IPS-NIHi7 (cell line): ENCODE measurements around the gene TIMM9.
"Not testable (repeated sequence)": the region's sequence is repeated elsewhere in the genome, so short reads cannot be mapped to it uniquely, and the experiment has no call there.

Experiments
- DNase-seq: peaks from one replicate; pipeline ENCODE4 v3.0.0; 2012; ENCODE audit warnings: mixed read lengths; ENCODE audit errors: extremely low spot score

TIMM9 gene

DNA sequence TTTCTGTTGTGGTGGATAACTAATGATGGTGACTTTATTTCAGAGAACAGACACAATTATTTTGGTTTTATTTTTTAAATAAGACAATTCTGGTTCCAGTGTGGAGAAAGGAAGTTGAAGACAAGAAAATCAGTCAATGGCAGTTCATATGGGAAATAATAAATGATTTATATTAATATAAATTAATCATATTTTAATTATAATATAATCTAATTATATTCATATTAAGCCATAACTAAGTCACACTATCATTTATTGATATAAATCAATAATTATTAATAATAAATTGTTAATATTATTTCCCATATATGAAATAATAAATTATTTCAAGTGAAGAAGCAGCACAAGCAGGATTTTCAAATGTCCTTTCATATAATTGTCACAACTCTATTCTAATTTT is 28.8 kb downstream of the TIMM9 start:
- DNase-seq = no peak

DNA sequence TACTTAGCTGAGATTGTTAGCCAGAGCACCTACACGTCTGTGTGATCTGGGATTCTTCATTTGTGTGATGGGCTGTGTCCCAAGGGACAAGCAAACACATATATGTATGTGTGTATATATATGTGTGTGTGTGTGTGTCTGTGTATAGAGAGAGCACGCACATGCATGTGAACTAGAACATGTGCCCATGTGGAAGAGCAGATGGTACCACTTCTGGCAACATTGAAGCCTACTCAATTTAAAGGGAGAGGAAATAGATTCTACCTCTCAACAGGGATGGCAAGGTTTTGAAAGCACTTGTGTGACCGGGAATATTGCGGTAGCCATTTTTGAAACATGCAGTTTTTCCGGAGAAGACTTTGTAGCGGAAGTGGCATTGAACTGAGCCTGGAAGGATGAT is 30.2 kb downstream of the TIMM9 start:
- no peak for DNase-seq

DNA sequence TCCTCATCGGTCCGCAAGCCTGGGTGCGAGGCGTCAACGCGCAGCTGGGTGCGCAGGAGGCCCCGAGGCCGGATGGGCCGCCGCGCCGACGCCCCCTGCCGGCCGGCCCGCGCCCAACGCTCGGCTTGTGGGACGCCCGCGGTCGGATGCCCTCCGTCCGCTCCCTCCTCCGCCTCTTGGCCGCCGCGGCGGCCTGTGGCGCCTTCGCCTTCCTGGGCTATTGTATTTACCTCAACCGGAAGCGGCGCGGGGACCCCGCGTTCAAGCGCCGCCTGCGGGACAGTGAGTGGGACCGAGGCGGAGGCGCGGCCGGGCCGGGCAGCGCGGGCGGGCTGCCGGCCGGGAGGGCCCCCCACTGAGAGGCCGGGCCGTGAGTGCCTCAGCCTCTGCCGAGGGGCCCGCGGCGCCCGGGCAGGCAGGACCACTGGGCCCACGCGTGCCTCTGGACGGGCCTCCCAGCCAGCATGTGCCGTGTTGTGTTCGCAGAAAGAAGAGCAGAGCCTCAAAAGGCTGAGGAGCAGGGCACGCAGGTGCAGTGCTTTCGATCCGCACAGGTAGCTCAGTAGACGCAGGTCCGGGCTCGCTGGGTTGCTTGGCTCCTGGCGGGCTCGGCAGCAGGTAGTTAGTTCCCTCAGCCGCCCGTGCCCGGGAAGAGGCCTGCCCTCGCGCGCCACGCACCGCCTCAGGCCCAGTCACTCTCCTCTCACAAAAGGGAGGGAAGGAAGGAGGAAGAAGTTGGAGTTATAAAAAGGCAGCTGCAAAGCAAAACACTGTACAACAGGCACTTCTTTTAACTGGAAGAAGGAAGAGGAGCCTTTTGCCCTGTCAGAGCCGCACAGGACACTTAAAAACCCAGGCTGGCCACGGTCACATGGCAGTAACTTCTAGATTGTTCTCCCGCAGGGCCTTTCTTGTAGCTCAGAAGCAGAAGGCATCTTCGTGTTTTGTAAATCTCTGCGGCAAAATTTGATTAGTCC is 31.2 kb downstream of the TIMM9 start, which contains the start of gene TOMM20L:
TSS of gene TOMM20L (plus strand) at position 119 of the 977 bp plus-strand sequence. CDS start at position 147, 28 bp downstream.
- peak; percentile 93 for DNase-seq

DNA sequence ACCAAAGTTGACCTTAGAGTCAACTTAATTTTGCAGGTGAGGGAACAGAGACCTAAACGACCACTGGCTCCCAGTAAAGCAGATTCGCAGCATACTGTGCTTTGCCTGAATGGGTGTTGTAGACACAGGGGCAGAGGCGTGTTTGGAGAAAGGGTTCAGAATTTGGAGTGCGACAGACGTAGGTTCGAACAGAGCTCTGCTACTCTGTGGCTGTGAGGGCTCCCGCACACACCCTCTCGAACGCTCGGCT is 31.8 kb downstream of the TIMM9 start:
- DNase-seq = no peak

DNA sequence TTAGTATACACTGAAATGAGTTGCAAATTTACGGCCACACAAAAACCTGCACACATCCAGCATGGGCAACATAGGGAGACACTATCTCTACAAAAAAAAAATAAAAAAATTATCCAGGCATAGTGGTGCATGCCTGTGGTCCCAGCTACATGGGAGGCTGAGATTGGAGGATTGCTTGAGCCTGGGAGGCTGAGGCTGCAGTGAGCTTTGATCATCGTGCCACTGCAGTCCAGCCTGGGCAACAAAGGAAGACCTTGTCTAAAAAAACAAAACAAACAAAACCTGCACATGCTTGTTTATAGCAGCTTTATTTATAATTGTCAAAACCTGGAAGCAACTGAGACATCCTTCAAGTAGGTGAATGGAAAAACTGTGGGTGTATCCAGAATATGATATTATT is 36.5 kb downstream of the TIMM9 start:
- no peak for DNase-seq

DNA sequence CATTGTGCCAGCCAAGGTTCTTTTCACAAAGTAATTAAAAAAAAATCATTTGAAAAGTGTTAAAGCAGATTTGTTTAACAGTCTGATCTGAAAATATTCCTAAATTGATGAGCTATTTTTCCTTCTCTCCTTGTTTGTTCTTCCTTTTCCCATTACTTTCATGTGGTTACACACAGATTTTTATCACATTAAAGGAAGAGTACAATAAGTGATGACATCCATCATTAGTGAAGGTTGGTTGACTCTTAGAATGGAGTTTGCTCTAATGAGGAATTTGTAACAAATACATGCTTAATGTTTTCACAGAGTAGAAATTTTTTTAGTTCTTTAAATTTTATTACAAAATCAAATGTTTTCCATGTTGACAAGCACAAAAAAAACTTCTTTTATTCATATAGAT is 50.5 kb downstream of the TIMM9 start:
- DNase-seq = no peak

DNA sequence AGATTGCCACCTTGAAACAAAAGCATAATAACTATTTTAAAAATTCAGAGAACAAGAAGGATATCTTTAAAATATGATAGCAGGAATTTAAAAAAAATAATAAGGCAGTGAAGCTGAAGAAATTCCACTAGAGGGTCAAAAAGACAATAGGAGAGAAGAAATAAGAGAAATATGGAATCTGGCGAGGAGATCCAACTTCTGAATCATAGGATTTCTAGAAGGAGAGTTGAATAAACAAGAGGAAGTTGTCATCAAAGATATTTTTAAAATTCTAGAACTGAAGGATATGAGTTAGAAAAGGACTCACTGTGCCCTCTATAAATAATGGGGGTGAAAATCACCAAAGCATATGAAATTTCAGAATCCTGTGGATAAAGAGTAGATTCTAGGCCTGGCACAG is 58.4 kb downstream of the TIMM9 start:
- no peak for DNase-seq

DNA sequence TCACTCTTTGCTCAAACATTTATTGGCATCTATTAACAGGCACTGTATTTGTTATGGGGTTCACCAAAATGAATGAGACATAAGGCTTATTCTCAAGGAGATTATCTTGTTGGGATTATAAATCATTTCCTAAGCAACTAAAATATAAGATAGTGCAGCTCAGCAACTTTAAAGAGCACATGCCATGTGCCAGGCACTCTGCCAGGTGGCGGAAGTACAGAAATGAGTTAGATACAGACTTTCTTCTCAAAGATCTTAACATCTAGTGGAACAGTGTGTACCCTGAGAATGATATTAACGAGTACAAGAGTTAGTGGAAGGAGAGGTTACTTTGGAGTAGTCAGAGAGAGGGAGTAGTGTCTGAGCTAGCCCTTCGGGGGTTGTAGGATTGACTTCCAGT is 60.0 kb downstream of the TIMM9 start:
- DNase-seq = no peak

DNA sequence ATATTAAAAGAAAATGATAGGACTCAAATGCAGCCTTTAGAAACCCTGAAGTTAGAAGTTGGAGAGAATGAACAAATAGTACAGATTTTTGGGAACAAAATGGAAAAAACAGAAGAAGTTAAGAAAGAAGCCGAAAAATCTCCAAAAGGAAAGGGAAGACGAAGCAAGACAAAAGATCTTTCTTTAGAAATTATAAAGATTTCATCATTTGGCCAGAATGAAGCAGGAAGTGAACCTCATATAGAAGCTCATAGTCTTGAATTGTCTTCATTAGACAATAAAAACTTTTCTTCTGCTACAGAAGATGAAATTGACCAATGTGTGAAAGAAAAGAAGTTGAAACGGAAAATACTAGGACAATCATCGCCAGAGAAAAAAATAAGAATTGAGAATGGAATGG is 63.0 kb downstream of the TIMM9 start:
- no peak for DNase-seq

DNA sequence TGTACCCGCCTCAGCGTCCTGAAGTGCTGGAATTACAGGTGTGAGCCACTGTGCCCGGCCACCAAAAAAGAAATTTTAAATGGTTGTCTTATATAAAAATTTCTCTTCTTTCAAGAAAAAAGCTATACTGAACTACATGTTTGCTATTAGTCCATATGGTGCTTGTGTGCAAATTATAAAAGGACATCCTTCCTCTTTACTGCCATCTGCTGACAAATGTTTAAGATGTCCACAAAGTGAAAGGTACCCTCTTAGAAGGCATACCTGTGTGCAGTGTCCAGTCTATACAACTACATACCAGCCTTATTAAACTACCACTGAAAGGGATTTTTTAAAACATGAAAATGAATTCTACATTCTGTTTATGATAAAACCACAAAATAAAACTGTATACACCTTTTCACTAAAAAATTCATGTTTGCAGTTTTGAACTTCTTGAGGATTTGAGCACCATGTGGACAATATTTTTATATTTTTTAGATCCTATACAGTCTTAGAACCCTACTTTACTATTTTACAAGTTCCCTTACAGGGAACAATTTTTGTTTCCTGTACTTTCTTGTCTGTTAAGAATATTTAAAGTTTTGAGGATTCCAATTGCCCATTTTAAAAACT is 64.4 kb downstream of the TIMM9 start:
- DNase-seq = peak; percentile 14

DNA sequence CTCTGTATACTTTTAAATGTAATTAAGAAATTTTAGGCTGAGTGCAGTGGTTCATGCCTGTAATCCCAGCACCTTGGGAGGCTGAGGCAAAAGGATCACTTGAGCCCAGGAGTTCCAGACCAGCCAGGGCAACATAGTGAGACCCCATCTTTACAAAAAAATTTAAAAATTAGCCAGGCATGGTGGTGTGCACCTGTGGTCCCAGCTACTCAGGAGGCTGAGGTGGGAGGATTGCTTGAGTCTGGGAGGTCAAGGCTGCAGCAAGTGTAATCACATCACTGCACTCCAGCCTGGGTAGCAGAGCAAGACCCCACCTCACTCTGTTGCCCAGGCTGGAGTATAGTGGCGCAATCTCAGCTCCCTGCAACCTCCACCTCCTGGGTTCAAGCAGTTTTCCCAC is 65.1 kb downstream of the TIMM9 start:
- DNase-seq = not testable (repeated sequence)
